GM19025 (cell line): ENCODE data around the gene ITIH2.
"Not testable (repeated sequence)": the region's sequence is repeated elsewhere in the genome, so short reads cannot be mapped to it uniquely, and the experiment has no call there.

ENCODE experiments used
- ATAC-seq: cut with Tn5 transposase; IDR thresholded peaks from one replicate; pipeline ENCODE4 v1.9.1; 2021; ENCODE audit warnings: mild to moderate bottlenecking, low read depth, moderate library complexity; ENCODE audit not compliant: unreplicated experiment

The ITIH2 gene

GRCh38 chr10:7703140-7703539 is at the start of gene ITIH2:
TSS of gene ITIH2 (plus strand) at chr10:7703316. CDS start at chr10:7703435, 119 bp downstream.
- no peak for ATAC-seq

DNA sequence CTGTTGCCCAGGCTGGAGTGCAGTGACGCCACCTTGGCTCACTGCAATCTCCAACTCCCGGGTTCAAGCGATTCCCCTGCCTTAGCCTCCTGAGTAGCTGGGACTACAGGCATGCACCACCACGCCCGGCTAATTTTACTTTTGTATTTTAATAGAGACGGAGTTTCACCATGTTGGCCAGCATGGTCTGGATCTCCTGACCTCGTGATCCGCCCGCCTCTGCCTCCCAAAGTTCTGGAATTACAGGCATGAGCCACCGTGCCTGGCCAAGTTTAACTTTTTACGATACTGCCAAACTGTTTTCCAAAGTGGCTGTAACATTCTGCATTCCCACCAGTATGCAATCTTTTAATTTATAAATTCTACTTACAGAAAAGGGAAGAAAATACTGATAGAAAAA is 46.0 kb upstream of the ITIH2 start:
- ATAC-seq = not testable (repeated sequence)

DNA sequence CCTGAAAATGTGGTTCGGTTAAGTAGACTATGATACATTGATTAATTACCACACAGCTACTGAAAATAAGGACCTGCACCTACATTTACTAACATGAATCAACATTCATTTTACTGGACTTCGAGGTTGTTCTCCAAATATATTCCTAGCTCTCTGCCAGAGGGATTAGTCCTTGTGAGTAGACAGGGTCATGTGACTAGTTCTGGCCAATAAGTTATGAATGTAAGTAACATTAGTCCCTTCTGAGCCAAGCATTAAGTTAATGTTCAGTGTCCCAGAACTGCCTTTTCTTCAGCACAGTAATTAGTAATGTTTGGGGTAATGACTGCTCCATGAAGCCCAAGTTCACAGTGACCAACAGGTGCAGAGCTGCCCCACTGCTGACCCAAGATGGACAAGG is 45.6 kb upstream of the ITIH2 start:
- no peak for ATAC-seq

- no peak for ATAC-seq
Observed at GRCh38 chr10:7659560-7659959, 43.6 kb upstream of the ITIH2 start.

- ATAC-seq = no peak
Observed at GRCh38 chr10:7662522-7662921, 40.6 kb upstream of the ITIH2 start.

DNA sequence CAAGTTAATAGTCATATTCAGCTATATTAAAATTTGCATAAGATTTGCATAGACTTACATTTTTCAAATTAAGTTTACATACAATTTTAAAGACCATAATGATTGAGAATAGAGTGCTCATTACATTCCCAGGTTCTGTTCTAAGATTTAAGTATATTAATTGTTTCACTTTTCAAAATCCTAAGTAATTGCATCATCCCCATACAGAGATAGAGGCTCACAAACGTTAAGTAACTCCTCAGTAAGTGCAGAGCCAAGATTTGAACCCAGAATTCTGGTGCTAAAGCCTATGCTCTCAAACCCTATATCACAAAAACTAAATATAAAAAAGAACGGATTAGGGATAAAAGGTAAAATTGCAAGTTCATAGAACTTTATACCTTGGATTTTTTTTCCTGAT is 38.4 kb upstream of the ITIH2 start:
- ATAC-seq = no peak

- no peak for ATAC-seq
Observed at GRCh38 chr10:7665767-7666166, 37.3 kb upstream of the ITIH2 start.

DNA sequence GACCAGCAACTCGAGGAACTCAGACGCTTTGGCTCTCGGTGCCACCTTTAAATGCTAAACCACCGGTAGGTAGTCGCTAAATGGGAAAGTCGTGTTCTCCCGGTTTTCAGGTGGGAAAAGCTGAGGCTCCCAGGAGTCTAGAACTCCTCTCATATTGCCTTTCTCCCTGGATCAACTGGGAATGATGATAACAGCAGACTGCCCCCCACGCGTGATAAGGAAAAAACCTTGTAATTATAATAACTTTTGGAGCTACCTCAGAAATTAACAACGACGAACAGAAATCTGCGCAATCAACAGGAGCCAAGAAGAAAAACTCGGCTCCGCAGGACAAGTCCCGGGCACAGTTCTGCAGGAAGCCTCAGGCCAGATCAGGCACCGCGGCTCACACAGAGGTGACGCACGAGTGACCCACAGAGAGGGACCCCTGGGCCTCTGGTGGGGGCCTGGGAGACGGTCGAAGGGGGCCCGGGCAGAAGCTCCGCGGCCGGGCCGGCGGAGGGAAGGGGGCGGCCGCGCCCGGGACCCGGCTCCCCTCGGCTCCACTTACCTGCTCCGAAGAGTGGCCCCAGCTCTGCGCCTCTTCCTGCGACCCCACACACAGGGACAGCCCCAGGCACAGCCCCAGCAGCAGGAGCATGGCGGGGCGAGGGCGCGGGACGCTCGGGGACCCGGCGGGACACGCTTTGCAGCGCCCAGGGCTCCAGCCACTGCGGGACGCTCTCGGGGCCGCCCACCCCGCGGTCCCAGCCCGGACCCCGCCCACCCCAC is 36.7 kb upstream of the ITIH2 start, which contains the start of gene ITIH5:
TSS of gene ITIH5 (minus strand) at position 714 of the 771 bp plus-strand sequence. CDS start at position 640, 74 bp downstream.
- ATAC-seq = no peak

GRCh38 chr10:7667262-7668141 is 35.6 kb upstream of the ITIH2 start:
- no peak for ATAC-seq

- ATAC-seq = no peak
Observed at GRCh38 chr10:7670157-7670556, 33.0 kb upstream of the ITIH2 start.

- no peak for ATAC-seq
Observed at GRCh38 chr10:7672341-7673134, 30.6 kb upstream of the ITIH2 start.

GRCh38 chr10:7679256-7679655 is 23.9 kb upstream of the ITIH2 start:
- ATAC-seq = no peak

DNA sequence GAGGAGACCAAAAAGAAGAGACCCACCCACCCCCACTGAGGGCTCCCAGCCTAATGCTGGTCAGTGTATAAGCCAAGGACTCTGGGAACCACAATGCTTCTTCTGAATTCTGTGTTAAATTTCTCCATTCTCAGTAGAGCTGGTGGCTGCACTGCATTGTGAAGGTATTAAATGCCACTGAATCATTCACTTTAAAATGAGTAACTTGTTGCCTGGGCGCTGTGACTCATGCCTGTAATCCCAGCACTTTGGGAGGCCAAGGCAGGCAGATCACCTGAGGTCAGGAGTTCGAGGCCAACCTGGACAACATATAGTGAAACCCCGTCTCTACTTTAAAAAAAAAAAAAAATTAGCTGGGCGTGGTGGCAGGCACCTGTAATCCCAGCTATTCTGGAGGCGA is 23.0 kb upstream of the ITIH2 start:
- not testable (repeated sequence) for ATAC-seq

DNA sequence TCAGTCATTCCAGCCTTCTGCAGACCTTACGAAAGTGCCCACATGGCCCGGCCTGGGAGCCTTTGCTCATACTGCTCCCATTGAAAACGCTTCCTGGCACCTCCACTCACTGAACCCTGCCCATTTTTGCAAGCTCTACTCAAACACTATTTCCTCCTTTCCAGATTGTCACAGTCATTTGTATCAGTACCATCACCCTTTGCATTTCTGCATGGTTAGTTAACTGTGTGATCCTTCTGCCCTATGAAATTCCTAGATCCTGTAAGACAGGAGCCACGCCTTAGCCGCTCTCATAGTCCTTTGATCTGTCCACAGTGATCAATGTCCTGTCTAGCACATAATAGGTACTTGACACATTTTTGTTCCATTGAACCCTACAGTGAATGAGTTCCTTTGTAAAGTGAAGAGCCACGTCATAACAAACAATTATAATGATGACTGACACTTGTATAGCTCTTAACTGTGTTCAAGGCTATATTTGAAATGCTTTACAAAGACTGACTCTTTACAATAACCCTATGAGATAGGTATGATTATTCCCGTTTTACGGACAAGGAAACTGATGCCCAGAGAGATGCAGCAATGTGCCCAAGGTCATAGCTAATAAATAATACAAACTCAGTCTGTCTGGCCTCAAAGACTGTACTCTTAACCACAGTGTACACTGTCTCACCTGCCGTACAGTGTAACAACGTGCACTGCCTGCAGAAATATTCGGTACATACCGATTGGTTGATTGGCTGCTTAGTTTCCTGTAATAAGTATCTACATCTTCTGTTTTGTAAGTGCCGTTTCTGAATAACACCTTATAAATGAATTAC is 16.6 kb upstream of the ITIH2 start:
- ATAC-seq = no peak

GRCh38 chr10:7687228-7687907 is 15.7 kb upstream of the ITIH2 start:
- ATAC-seq = peak; percentile 91

- ATAC-seq = no peak
Observed at GRCh38 chr10:7689591-7689990, 13.5 kb upstream of the ITIH2 start.

DNA sequence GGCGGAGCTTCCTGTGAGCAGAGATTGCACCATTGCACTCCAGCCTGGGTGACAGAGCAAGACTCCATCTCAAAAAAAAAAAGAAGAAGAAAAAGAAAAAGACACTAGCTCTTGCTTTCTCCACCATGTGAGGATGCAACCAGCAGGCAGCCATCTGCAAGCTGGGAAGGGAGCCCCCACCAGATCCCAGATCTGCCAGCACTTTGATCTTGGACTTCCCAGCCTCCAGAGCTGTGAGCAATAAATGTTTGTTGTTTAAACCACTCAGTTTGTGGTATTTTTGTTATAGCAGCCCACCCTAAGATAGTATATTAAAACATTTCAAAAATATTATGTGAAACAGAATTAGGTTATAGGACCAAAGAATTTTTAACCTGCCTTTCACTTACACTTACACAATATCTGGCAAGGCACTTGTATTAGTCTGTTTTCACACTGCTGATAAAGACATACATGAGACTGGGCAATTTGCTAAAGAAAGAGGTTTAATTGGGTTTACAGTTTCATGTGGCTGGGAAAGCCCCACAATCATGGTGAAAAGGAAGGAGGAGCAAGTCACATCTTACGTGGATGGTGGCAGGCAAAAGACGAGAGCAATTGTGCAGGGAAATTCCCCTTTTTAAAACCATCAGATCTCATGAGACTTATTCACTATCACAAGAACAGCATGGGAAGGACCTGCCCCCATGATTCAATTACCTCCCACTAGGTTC is 12.1 kb upstream of the ITIH2 start:
- not testable (repeated sequence) for ATAC-seq

DNA sequence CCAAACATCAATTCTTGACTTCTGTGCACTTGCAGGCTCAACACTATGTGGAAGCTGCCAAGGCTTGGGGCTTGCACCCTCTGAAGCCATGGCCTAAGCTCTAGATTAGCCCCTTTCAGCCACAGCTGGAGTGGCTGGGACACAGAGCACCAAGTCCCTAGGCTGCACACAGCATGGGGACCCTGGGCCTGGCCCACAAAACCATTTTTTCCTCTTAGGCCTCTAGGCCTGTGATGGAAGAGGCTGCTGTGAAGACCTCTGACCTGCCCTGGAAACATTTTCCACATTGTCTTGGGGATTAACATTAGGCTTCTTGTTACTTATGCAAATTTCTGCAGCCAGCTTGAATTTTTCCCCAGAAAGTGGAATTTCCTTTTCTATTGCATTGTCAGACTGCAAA is 10.7 kb upstream of the ITIH2 start:
- ATAC-seq = not testable (repeated sequence)

GRCh38 chr10:7693194-7693593 is 9.9 kb upstream of the ITIH2 start:
- not testable (repeated sequence) for ATAC-seq
